ENCODE data around the gene PHF13.
"Not testable (repeated sequence)": the region's sequence is repeated elsewhere in the genome, so short reads cannot be mapped to it uniquely, and the experiment has no call there.

Gene PHF13

GRCh38 chr1:6624710-6625583 is 11.4 kb downstream of the PHF13 start, which contains the start of gene THAP3:
TSS of gene THAP3 (plus strand) at chr1:6624868. CDS start at chr1:6625219, 351 bp downstream.
- DNase-seq (ENCODE audit: low read depth, low spot score), result peak; percentile 52
- H3K4me3 ChIP-seq (ENCODE audit: low read length), result peak within 1 kb of the TSS; percentile 74

GRCh38 chr1:6625584-6626149 is 12.1 kb downstream of the PHF13 start:
- DNase-seq (ENCODE audit: low read depth, low spot score), result no peak
- H3K4me3 ChIP-seq (ENCODE audit: low read length), result peak overlapping the region; percentile 74

DNA sequence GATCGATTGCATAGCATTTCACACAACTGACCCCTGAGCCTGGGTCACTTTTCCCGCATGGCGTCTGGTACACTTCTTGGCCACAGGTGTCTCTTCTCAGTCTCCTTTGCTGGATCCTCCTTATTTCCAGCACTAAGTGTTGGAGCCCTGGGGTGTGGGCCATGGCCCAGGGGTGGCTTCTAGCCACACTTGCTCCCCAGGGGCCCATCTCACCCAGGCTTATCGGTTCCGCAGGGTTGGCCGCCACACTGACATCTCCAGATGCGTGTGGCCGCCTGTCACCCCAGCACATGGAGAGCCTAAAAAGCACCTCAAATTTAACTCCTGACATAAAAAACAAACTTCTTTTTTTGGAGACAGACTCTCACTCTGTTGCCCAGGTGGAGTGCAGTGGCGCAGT is 13.5 kb downstream of the PHF13 start:
- no peak overlapping the region for H3K4me3 ChIP-seq (ENCODE audit: low read length)
- DNase-seq (ENCODE audit: low read depth, low spot score), result no peak

DNA sequence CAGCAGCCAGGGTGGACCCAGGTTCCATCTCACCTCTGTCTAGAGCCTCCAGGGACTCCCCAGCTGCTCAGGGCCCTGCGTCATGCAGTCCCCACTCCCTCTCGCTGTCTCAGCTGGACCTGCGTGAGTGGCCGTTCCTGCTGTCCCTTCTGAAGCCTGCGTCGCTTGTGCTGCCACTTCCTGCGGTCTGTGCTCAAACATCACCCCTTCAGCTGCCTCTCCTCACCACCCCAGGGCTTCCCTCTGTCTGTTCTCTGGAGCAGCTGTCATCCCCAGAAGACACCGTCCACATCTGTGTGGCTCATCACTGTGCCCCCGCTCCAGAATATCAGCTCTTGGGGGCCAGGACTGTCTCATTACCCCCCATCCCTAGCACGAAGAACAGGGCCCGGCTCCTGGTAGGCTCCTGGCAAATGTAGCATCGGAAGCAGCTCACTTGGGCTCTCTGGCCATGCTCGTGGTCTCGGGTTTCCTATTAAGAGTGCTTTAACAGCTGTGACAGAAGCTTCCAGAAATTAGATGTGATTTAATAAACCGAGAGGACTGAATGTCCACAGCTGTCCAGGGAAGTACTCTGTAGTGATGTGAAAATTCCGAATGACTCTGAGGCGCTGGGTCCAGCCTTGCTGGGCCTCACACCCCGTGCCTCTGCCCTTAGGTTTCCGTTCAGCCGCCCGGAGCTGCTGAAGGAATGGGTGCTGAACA is 14.5 kb downstream of the PHF13 start:
- DNase-seq (ENCODE audit: low read depth, low spot score), result no peak

GRCh38 chr1:6628971-6629479 is 15.5 kb downstream of the PHF13 start:
- H3K4me3 ChIP-seq (ENCODE audit: low read length), result no peak overlapping the region
- DNase-seq (ENCODE audit: low read depth, low spot score), result no peak

More for the DNA sequence above, 14.5 kb downstream of the PHF13 start:
- no peak overlapping the region for H3K4me3 ChIP-seq (ENCODE audit: low read length)

GRCh38 chr1:6630027-6630426 is 16.5 kb downstream of the PHF13 start:
- no peak overlapping the region for H3K4me3 ChIP-seq (ENCODE audit: low read length)
- no peak for DNase-seq (ENCODE audit: low read depth, low spot score)

- H3K4me3 ChIP-seq (ENCODE audit: low read length), result no peak overlapping the region
- no peak for DNase-seq (ENCODE audit: low read depth, low spot score)
Observed at GRCh38 chr1:6631058-6631457, 17.5 kb downstream of the PHF13 start.

DNA sequence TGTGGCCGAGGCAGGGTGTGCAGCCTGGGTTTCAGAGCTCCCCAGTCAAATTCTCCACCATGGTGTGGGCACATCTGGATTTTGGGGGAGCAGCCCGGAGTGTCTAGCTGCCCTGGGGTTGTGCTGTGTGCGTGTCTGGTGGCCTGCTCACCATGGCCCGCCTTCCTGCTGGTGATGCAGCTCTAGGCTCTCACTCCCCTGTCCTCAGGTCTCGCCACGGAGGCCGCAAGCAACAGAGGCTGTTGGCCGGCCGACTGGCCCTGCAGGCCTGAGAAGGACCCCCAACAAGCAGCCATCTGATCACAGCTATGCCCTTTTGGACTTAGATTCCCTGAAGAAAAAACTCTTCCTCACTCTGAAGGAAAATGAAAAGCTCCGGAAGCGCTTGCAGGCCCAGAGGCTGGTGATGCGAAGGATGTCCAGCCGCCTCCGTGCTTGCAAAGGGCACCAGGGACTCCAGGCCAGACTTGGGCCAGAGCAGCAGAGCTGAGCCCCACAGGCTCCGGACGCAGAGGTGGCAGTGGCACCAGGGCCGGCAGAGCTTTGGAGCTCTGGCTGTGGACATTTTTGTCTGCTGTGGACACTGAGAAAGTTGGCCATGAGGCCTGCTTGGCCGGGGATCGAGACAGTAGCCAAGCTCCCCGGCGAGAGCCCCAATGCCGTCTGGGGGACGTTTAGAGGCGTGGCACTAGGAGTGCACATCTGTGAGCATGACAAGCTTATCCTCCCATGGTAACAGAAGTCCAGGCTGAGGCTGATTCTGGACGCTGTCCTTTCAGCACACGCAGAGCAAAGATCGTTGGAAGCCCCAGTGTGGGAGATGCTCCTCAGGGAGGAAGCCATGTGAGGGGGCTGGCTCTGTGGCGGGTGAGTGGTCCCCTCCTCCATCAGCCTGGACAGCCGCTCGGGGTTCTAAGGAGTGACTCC is 19.3 kb downstream of the PHF13 start:
- no peak overlapping the region for H3K4me3 ChIP-seq (ENCODE audit: low read length)
- DNase-seq (ENCODE audit: low read depth, low spot score), result no peak

DNA sequence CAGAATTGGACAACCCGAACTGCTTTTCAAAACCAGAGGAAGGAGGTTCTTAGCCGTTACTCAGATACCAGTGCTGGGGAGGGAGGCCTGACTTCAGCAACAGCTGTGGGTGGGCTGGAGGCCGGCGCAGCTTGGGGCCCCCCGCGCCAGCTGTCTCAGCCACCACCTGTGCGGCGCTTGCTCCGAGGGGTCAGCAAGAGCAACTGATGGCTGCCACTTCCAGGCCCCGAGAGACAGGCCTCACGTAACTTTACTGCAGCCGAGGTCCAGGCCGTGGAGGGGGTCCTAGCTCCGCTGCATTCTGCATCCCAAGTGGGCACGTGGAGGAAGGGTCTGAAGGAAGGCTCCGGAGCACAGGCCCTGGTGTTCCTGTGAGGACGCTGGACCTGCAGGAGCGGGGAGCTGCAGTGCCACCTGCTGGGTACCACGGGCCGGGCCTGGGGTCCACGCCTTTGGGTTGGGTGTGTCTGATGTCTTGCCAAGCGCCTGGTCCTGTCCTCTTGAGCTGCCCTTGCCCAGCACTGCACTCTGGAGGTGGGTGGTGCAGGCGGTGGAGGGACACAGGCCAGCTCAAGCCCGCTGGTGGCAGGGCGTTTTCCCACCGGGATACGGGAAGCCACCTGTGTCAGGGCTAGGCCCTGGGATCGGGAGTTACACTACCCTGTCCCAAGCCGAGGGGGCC is 21.0 kb downstream of the PHF13 start:
- H3K4me3 ChIP-seq (ENCODE audit: low read length), result no peak overlapping the region
- no peak for DNase-seq (ENCODE audit: low read depth, low spot score)

GRCh38 chr1:6635161-6635909 is 21.8 kb downstream of the PHF13 start:
- H3K4me3 ChIP-seq (ENCODE audit: low read length), result no peak overlapping the region
- no peak for DNase-seq (ENCODE audit: low read depth, low spot score)

GRCh38 chr1:6635910-6636760 is 22.6 kb downstream of the PHF13 start:
- no peak overlapping the region for H3K4me3 ChIP-seq (ENCODE audit: low read length)
- DNase-seq (ENCODE audit: low read depth, low spot score), result no peak

DNA sequence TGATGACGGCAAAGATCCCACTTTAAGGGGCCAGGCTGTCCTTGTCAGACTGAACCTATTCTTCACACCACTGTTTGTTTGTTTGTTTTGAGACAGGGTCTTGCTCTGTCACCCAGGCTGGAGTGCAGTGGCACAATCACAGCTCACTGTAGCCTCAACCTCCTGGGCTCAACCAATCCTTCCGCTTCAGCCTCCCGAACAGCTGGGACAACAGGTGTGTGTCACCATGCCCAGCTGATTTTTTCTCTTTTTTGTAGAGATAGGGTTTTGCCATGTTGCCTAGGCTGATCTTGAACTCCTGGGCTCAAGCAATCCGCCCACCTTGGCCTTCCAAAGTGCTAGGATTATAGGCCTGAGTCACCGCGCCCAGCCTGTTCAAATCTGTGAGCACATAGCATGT is 23.2 kb downstream of the PHF13 start:
- H3K4me3 ChIP-seq (ENCODE audit: low read length); DNase-seq (ENCODE audit: low read depth, low spot score): not testable (repeated sequence)

DNA sequence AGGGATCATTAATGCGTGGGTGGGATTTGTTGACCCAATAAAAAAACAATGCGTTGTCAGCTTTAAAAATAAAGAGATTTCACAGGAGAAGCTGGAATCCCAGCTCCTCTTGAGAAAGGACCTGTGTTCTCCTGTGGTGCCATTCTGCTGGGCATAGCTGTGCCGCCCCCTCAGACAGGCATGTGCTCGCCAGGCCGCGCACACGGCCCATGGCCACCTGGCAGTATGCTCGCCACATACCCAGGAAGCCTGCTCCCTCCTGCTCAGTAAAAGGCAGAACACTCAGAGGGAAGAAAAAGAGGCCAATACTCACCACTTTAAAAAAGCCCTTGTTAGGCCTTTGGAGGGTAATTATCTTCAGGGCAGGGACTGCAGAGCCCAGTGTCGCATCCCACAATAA is 24.2 kb downstream of the PHF13 start:
- DNase-seq (ENCODE audit: low read depth, low spot score), result no peak
- no peak overlapping the region for H3K4me3 ChIP-seq (ENCODE audit: low read length)

DNA sequence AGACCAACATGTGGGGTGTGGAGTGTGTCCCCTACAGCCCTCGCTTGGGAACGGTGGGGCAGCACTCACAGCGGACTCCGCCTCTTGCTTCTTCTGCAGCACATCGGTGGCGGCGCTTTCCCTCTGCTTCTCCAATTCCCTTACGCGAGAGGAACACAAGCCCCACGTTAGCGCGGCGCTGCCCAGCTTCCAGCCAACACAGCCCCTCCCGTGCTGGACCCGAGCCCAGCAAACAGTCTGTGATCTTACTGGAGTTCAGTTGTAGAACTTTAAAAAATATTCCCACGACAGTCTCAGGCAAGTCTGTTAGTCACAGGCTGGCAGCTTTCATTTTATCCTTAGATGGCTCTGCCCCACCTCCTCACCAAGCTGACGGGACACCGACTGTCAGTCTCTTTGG is 24.7 kb downstream of the PHF13 start:
- DNase-seq (ENCODE audit: low read depth, low spot score), result no peak
- no peak overlapping the region for H3K4me3 ChIP-seq (ENCODE audit: low read length)

DNA sequence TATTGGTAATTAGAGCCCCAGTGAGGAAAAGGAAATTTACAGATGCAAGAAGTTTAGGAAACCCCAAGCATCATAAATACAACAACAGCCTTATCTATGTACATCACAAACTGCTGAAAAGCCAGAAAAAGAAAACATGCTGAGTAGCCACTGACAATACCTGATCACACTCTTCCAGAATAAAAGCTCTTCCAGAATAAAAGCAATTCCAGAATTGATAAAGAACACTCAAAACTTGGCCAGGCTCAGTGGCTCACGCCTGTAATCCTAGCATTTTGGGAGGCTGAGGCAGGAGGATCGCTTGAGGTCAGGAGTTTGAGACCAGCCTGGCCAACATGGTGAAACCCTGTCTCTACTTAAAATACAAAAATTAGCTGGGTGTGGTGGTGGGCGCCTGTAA is 27.3 kb downstream of the PHF13 start:
- not testable (repeated sequence) for DNase-seq (ENCODE audit: low read depth, low spot score); H3K4me3 ChIP-seq (ENCODE audit: low read length)

DNA sequence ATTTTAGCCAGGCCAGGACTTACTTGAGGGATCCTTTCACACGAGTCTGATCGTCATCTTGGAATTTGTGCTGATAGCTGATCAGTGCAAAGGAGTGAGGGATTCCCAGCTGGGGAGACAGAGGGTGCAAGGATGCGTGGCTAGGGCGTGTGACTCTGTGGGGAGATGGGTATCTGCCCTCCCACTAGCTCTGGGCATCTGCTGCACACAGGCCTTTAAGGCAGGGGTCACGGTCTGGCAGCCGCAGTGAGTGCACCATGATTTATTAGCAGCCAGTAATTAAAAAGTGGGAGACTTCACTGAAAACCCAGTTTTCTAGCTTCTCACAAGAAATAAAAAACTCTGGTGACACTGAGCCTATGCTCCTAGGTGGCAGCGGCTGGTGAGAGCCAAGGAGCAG is 31.5 kb downstream of the PHF13 start:
- no peak for DNase-seq (ENCODE audit: low read depth, low spot score)

More for the DNA sequence above, 31.5 kb downstream of the PHF13 start:
- H3K4me3 ChIP-seq (ENCODE audit: low read length), result no peak overlapping the region

Measured in Jurkat, Clone E6-1 (cell line).